ENCODE measurements around the gene TCERG1L. TPM values are rescaled to one million over a fixed set of nuclear protein-coding genes. Genes with fewer than 3 reads are reported as not detected.

TCERG1L gene
- total RNA-seq: under 1 TPM; 0.68 to 0.93 TPM
- 0.07 TPM for polyA plus RNA-seq

DNA sequence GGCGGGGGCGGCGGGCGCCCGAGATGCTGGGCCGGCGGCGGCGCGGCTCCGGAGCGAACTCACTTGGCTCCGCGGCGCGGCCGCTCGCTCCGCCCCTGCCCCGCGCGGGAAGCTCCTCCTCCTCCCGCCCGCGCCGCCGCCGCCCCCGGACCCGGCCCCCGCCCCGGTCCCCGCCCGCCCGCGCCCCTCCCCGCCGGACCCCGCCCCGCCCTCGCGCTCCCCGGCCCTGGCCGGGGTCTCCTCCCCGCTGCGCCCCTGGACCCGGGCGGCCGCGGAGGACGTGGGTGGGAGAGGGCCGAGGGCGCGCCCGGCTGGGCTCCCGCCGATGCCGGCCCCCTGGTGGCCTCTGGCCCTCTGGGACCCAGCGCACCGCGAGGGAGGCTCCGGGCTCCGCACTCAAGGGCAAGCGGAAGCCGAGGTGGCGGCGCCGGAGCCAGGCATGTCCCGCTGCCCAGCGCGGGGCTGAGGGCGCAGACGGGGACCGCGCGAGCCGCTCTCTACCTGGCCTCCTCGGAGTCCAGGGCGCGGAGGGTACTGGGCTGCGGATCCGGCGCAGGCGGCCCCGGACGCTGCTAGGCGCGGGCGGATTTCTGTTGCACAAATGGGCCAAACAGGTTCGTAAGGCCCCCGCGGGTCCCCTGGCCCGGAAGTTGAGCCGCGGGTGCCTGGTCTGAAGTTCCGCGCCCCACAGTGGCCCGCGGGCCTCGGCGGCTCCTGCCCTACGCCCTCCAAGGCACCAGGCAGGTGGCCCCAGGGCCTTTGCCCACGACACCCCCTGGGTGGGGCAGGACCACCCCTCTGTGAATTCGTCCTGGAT lies at the start of gene TCERG1L:
Gene TCERG1L (minus strand): TSS at position 61 of the 817 bp plus-strand sequence. CDS start 86 bp downstream, outside the sequence.
- H3K4me3 ChIP-seq (ENCODE audit: low read length): no peak within 1 kb of the TSS
- H3K36me3 Mint-ChIP-seq: peaks cover 0 to 2% (median 0%) of the 10 kb centered on the region in 3 donors
- no peak within 1 kb of the TSS for H3K27ac Mint-ChIP-seq
- no peak within 1 kb of the TSS for H3K27ac ChIP-seq (ENCODE audit: low read depth, low read length)
- H3K9me3 Mint-ChIP-seq: peaks cover 0 to 9% (median 2%) of the 10 kb centered on the region in 5 donors
- no peaks in the 10 kb centered on the region for H3K27me3 ChIP-seq (ENCODE audit: insufficient read depth, low read length, poor library complexity, severe bottlenecking)
- CTCF ChIA-PET: no interaction called here
- no peaks in the 10 kb centered on the region for H3K9me3 ChIP-seq (ENCODE audit: low read length)
- POLR2A ChIA-PET: no interaction called here
- H3K36me3 ChIP-seq (ENCODE audit: insufficient read depth, low read length): no peaks in the 10 kb centered on the region
- peak within 1 kb of the TSS; percentile 32 to 82 (median 53) for H3K4me3 Mint-ChIP-seq
- no peaks in the 10 kb centered on the region for H3K4me1 ChIP-seq (ENCODE audit: insufficient read depth, low read length)
- no peak for DNase-seq
- peaks cover 5 to 18% (median 7%) of the 10 kb centered on the region in 3 donors for H3K4me1 Mint-ChIP-seq
- peaks cover 17 to 37% of the 10 kb centered on the region in 2 donors for H3K27me3 Mint-ChIP-seq

GRCh38 chr10:131358741-131359442 lies 47.4 kb upstream of the TCERG1L start:
- Mint-ChIP-seq H3K36me3 (no peaks in the 10 kb centered on the region), H3K9me3 (peaks cover 0 to 8% (median 0%) of the 10 kb centered on the region in 5 donors), H3K4me3 (no peak overlapping the region), H3K4me1 (no peaks in the 10 kb centered on the region), H3K27ac (no peak overlapping the region), H3K27me3 (peaks cover 0 to 3% of the 10 kb centered on the region in 2 donors)
- POLR2A ChIA-PET: no interaction called here
- H3K36me3 ChIP-seq (ENCODE audit: insufficient read depth, low read length): no peaks in the 10 kb centered on the region
- H3K4me1 ChIP-seq (ENCODE audit: insufficient read depth, low read length): no peaks in the 10 kb centered on the region
- H3K27ac ChIP-seq (ENCODE audit: low read depth, low read length): no peak overlapping the region
- no peak overlapping the region for H3K4me3 ChIP-seq (ENCODE audit: low read length)
- CTCF ChIA-PET: no interaction called here
- DNase-seq: no peak
- H3K9me3 ChIP-seq (ENCODE audit: low read length): no peaks in the 10 kb centered on the region
- H3K27me3 ChIP-seq (ENCODE audit: insufficient read depth, low read length, poor library complexity, severe bottlenecking): no peaks in the 10 kb centered on the region

GRCh38 chr10:131356442-131356841 lies 44.9 kb upstream of the TCERG1L start:
- H3K4me3 ChIP-seq (ENCODE audit: low read length): no peak overlapping the region
- Mint-ChIP-seq H3K4me3 (no peak overlapping the region), H3K27me3 (peaks cover 0 to 3% of the 10 kb centered on the region in 2 donors), H3K36me3 (no peaks in the 10 kb centered on the region), H3K4me1 (no peaks in the 10 kb centered on the region), H3K9me3 (peaks cover 0 to 10% (median 3%) of the 10 kb centered on the region in 5 donors), H3K27ac (no peak overlapping the region)
- no peak for DNase-seq
- H3K36me3 ChIP-seq (ENCODE audit: insufficient read depth, low read length): no peaks in the 10 kb centered on the region
- ChIA-PET POLR2A (no interaction called here), CTCF (interaction anchor here (0.5 kb wide), 1 partner anchor 154 kb away, joined by 3 read pairs; no protein-coding TSS in a partner anchor)
- H3K27me3 ChIP-seq (ENCODE audit: insufficient read depth, low read length, poor library complexity, severe bottlenecking): no peaks in the 10 kb centered on the region
- no peaks in the 10 kb centered on the region for H3K4me1 ChIP-seq (ENCODE audit: insufficient read depth, low read length)
- no peak overlapping the region for H3K27ac ChIP-seq (ENCODE audit: low read depth, low read length)
- no peaks in the 10 kb centered on the region for H3K9me3 ChIP-seq (ENCODE audit: low read length)

DNA sequence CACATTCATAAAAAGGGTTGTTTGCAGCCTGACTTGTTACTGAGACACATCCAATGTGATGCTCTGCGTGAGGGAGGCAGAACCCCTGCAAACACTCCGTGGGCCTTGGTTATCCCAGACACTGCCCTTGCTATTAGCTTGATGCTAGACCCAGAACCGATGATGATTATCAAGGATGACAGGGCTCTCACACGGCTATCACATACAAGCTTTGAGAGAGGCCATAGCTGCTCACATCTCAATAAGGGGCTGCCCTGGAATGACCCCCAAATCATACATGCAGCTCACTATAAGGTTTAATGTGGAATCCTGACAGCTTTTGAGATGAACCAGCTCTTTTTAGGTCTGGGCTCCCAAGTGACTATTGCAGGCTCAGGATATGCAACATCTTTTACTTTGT lies 44.4 kb upstream of the TCERG1L start:
- no peak for DNase-seq
- Histone ChIP-seq H3K9me3 (ENCODE audit: low read length) (no peaks in the 10 kb centered on the region), H3K27me3 (ENCODE audit: insufficient read depth, low read length, poor library complexity, severe bottlenecking) (no peaks in the 10 kb centered on the region), H3K4me1 (ENCODE audit: insufficient read depth, low read length) (no peaks in the 10 kb centered on the region), H3K4me3 (ENCODE audit: low read length) (no peak overlapping the region), H3K36me3 (ENCODE audit: insufficient read depth, low read length) (no peaks in the 10 kb centered on the region), H3K27ac (ENCODE audit: low read depth, low read length) (no peak overlapping the region)
- Mint-ChIP-seq H3K27me3 (peaks cover 0 to 3% of the 10 kb centered on the region in 2 donors), H3K27ac (no peak overlapping the region), H3K9me3 (peaks cover 0 to 9% (median 3%) of the 10 kb centered on the region in 5 donors), H3K36me3 (no peaks in the 10 kb centered on the region), H3K4me1 (no peaks in the 10 kb centered on the region), H3K4me3 (no peak overlapping the region)
- ChIA-PET POLR2A (no interaction called here), CTCF (interaction anchor here (0.5 kb wide), 1 partner anchor 153 kb away, joined by 3 read pairs; no protein-coding TSS in a partner anchor)

GRCh38 chr10:131355056-131355455 lies 43.5 kb upstream of the TCERG1L start:
- POLR2A ChIA-PET: no interaction called here

DNA sequence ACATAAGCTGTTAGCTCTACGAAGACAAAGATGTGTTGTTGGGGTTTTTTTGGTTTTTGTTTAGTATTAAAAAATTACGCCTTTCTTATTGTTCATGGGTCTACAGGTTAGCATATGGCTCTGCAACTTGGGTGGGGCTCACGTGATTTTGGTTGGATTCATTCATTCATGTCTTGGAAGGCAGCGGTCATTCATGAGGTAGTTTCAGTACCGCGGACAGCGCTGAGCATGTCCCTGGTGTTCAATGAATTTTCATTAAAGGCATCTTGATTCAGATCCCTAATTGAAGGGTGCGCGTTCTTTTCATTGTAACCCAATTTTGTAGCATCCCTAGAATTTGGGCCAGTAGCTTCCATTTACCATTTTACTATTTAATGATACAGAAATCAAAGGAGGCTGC lies 42.9 kb upstream of the TCERG1L start:
- Histone ChIP-seq H3K4me3 (ENCODE audit: low read length) (no peak overlapping the region), H3K4me1 (ENCODE audit: insufficient read depth, low read length) (no peaks in the 10 kb centered on the region), H3K27ac (ENCODE audit: low read depth, low read length) (no peak overlapping the region), H3K9me3 (ENCODE audit: low read length) (no peaks in the 10 kb centered on the region), H3K36me3 (ENCODE audit: insufficient read depth, low read length) (no peaks in the 10 kb centered on the region), H3K27me3 (ENCODE audit: insufficient read depth, low read length, poor library complexity, severe bottlenecking) (no peaks in the 10 kb centered on the region)
- peaks cover 0 to 3% of the 10 kb centered on the region in 2 donors for H3K27me3 Mint-ChIP-seq
- CTCF ChIA-PET: no interaction called here
- H3K36me3 Mint-ChIP-seq: no peaks in the 10 kb centered on the region
- no peaks in the 10 kb centered on the region for H3K4me1 Mint-ChIP-seq
- H3K27ac Mint-ChIP-seq: no peak overlapping the region
- DNase-seq: no peak
- POLR2A ChIA-PET: no interaction called here
- H3K4me3 Mint-ChIP-seq: no peak overlapping the region
- peaks cover 0 to 10% (median 3%) of the 10 kb centered on the region in 5 donors for H3K9me3 Mint-ChIP-seq

More at GRCh38 chr10:131355056-131355455, 43.5 kb upstream of the TCERG1L start:
- H3K27me3 Mint-ChIP-seq: peaks cover 0 to 3% of the 10 kb centered on the region in 2 donors
- no peaks in the 10 kb centered on the region for H3K36me3 Mint-ChIP-seq
- Histone ChIP-seq H3K4me1 (ENCODE audit: insufficient read depth, low read length) (no peaks in the 10 kb centered on the region), H3K36me3 (ENCODE audit: insufficient read depth, low read length) (no peaks in the 10 kb centered on the region), H3K4me3 (ENCODE audit: low read length) (no peak overlapping the region), H3K27ac (ENCODE audit: low read depth, low read length) (no peak overlapping the region), H3K27me3 (ENCODE audit: insufficient read depth, low read length, poor library complexity, severe bottlenecking) (no peaks in the 10 kb centered on the region), H3K9me3 (ENCODE audit: low read length) (no peaks in the 10 kb centered on the region)
- H3K27ac Mint-ChIP-seq: no peak overlapping the region
- CTCF ChIA-PET: no interaction called here
- H3K9me3 Mint-ChIP-seq: peaks cover 0 to 9% (median 6%) of the 10 kb centered on the region in 5 donors
- H3K4me3 Mint-ChIP-seq: no peak overlapping the region
- no peaks in the 10 kb centered on the region for H3K4me1 Mint-ChIP-seq
- DNase-seq: no peak

GRCh38 chr10:131352765-131353290 lies 41.3 kb upstream of the TCERG1L start:
- no peaks in the 10 kb centered on the region for H3K36me3 Mint-ChIP-seq
- H3K4me1 ChIP-seq (ENCODE audit: insufficient read depth, low read length): no peaks in the 10 kb centered on the region

GRCh38 chr10:131350660-131351059 lies 39.1 kb upstream of the TCERG1L start:
- Histone ChIP-seq H3K27ac (ENCODE audit: low read depth, low read length) (no peak overlapping the region), H3K4me3 (ENCODE audit: low read length) (no peak overlapping the region), H3K9me3 (ENCODE audit: low read length) (no peaks in the 10 kb centered on the region), H3K27me3 (ENCODE audit: insufficient read depth, low read length, poor library complexity, severe bottlenecking) (no peaks in the 10 kb centered on the region), H3K36me3 (ENCODE audit: insufficient read depth, low read length) (no peaks in the 10 kb centered on the region), H3K4me1 (ENCODE audit: insufficient read depth, low read length) (no peaks in the 10 kb centered on the region)
- Mint-ChIP-seq H3K36me3 (no peaks in the 10 kb centered on the region), H3K4me3 (no peak overlapping the region), H3K4me1 (no peaks in the 10 kb centered on the region), H3K27ac (no peak overlapping the region), H3K9me3 (peaks cover 0 to 16% (median 5%) of the 10 kb centered on the region in 5 donors), H3K27me3 (no peaks in the 10 kb centered on the region)
- CTCF ChIA-PET: no interaction called here
- POLR2A ChIA-PET: no interaction called here
- DNase-seq: no peak

More at GRCh38 chr10:131352765-131353290, 41.3 kb upstream of the TCERG1L start:
- CTCF ChIA-PET: no interaction called here
- no peak overlapping the region for H3K27ac Mint-ChIP-seq
- no peaks in the 10 kb centered on the region for H3K36me3 ChIP-seq (ENCODE audit: insufficient read depth, low read length)
- DNase-seq: no peak
- no peaks in the 10 kb centered on the region for H3K4me1 Mint-ChIP-seq
- H3K4me3 ChIP-seq (ENCODE audit: low read length): no peak overlapping the region
- no peaks in the 10 kb centered on the region for H3K27me3 ChIP-seq (ENCODE audit: insufficient read depth, low read length, poor library complexity, severe bottlenecking)
- peaks cover 0 to 10% (median 3%) of the 10 kb centered on the region in 5 donors for H3K9me3 Mint-ChIP-seq
- POLR2A ChIA-PET: no interaction called here
- no peak overlapping the region for H3K4me3 Mint-ChIP-seq
- no peaks in the 10 kb centered on the region for H3K9me3 ChIP-seq (ENCODE audit: low read length)
- H3K27me3 Mint-ChIP-seq: peaks cover 0 to 1% of the 10 kb centered on the region in 2 donors
- no peak overlapping the region for H3K27ac ChIP-seq (ENCODE audit: low read depth, low read length)
